Measurements from ENCODE around the gene CRYGC. TPM values are rescaled to one million over a fixed set of nuclear protein-coding genes. Genes with fewer than 3 reads are reported as not detected.

Gene CRYGC
- total and polyA plus RNA-seq, 2 of the 8 experiments (the other 6 are each of a cell fraction or from before 2014, with no cell fraction given): not detected

DNA sequence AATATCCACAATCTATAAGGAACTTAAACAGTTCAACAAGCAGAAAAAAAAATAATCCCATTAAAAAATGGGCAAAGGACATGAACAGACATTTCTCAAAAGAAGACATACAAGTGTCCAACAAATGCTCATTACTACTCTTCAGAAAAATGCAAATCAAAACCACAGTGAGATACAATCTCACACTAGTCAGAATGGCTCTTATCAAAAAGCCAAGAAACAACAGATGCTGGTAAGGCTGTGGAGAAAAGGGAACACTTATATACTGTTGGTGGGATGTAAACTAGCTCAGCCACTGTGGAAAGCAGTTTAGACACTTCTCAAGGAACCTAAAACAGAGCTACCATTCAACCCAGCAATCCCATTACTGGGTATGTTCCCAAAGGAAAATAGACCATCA is 23.5 kb upstream of the CRYGC start:
- Histone ChIP-seq H2BK20ac (ENCODE audit: low read length) (no peak overlapping the region), H4K20me1 (replicated peaks in 1 of 2; ENCODE audit: control insufficient read depth in 1 of 2, insufficient read depth in 2 of 2, low read length in 2 of 2) (no peaks in the 10 kb centered on the region), H3K23ac (ENCODE audit: insufficient read length) (no peak overlapping the region), H4K5ac (ENCODE audit: insufficient read length, low read depth, low read length) (no peak overlapping the region), H4K8ac (ENCODE audit: extremely low read depth, insufficient read depth, low read length) (no peak overlapping the region), H2AFZ (ENCODE audit: low read length) (no peak overlapping the region), H2BK5ac (ENCODE audit: low read depth, low read length) (no peak overlapping the region), H3K4me2 (ENCODE audit: insufficient read depth in 1 of 2, low read depth in 2 of 2, low read length in 2 of 2) (no peak overlapping the region), H3K9me3 (ENCODE audit: insufficient read depth in 2 of 2, low read depth in 1 of 2, low read length in 1 of 2) (0 out of 4 replicates have a peak, but pooled peaks cover 2 to 5% of the 10 kb centered on the region in 2 experiments), H3K27me3 (replicated peaks in 1 of 4; ENCODE audit: control insufficient read depth in 3 of 4, extremely low read depth in 1 of 4, insufficient read depth in 3 of 4, low read length in 3 of 4) (no peaks in the 10 kb centered on the region), H3K36me3 (ENCODE audit: control insufficient read depth in 2 of 4, insufficient read depth in 4 of 4, low read length in 3 of 4) (no peaks in the 10 kb centered on the region), H4K91ac (replicated peaks; ENCODE audit: insufficient read length, low read length) (no peak overlapping the region), H2BK12ac (ENCODE audit: low read depth, low read length) (no peak overlapping the region), H3K27ac (ENCODE audit: low read depth, low read length) (no peak overlapping the region), H3K4me3 (ENCODE audit: extremely low read depth in 1 of 4, insufficient read depth in 2 of 4, low read depth in 3 of 4, low read length in 4 of 4) (no peak overlapping the region), H2BK120ac (replicated peaks; ENCODE audit: low read depth, low read length) (no peak overlapping the region), H3K9ac (replicated peaks in 1 of 4; ENCODE audit: extremely low read depth in 1 of 4, low read depth in 3 of 4, low read length in 3 of 4) (no peak overlapping the region), H3K4ac (replicated peaks; ENCODE audit: insufficient read length, low read depth, low read length) (no peak overlapping the region), H2AK5ac (ENCODE audit: low read depth, low read length) (no peak overlapping the region), H3K4me1 (replicated peaks in 1 of 4; ENCODE audit: control insufficient read depth in 3 of 4, insufficient read depth in 4 of 4, low read length in 3 of 4) (no peaks in the 10 kb centered on the region), H3K23me2 (ENCODE audit: low read depth, low read length) (no peaks in the 10 kb centered on the region), H2BK15ac (ENCODE audit: low read length) (no peak overlapping the region), H3K18ac (ENCODE audit: extremely low read depth, low read length) (no peak overlapping the region), H3K79me2 (ENCODE audit: control insufficient read depth in 1 of 2, insufficient read depth in 2 of 2, low read length in 2 of 2) (no peaks in the 10 kb centered on the region), H3K56ac (replicated peaks; ENCODE audit: insufficient read length, low read depth, low read length) (no peak overlapping the region), H3K79me1 (ENCODE audit: low read depth, low read length) (no peaks in the 10 kb centered on the region), H3K14ac (ENCODE audit: insufficient read length) (no peak overlapping the region)
- POLR2A ChIA-PET (ENCODE audit: partially characterized antibody): no interaction called here
- no peak for DNase-seq (ENCODE audit: low read depth in 1 of 2, low spot score in 2 of 2)
- FAIRE-seq: no peak
- CTCF ChIA-PET (ENCODE audit: partially characterized antibody): interaction anchor here (2.9 kb wide), 1 partner anchor 22 kb away, joined by 16 read pairs; no protein-coding TSS in a partner anchor
- TF ChIP-seq POU5F1 (IDR thresholded peaks at IDR 0.05; ENCODE audit: low read depth, low read length) (no peak), EGR1 (IDR thresholded peaks at IDR 0.05; ENCODE audit: borderline replicate concordance, low read depth, low read length) (no peak), SRF (IDR thresholded peaks at IDR 0.05; ENCODE audit: low read depth, low read length) (no peak), SUZ12 (IDR thresholded peaks at IDR 0.05; ENCODE audit: low read length) (no peak), HDAC2 (IDR thresholded peaks at IDR 0.05; ENCODE audit: borderline replicate concordance in 1 of 2, low read depth in 2 of 2, low read length in 2 of 2) (no peak), RAD21 (IDR thresholded peaks at IDR 0.05 in 1 of 2, conservative IDR thresholded peaks at IDR 0.05 in 1 of 2; ENCODE audit: low read depth in 2 of 2, low read length in 2 of 2) (no peak), POLR2AphosphoS5 (IDR thresholded peaks at IDR 0.05; ENCODE audit: low read depth, low read length) (no peak), RFX5 (IDR thresholded peaks at IDR 0.05; ENCODE audit: borderline replicate concordance, low read depth, low read length) (no peak), NRF1 (IDR thresholded peaks at IDR 0.05; ENCODE audit: low read depth, low read length) (no peak), ASH2L (IDR thresholded peaks at IDR 0.05; ENCODE audit: low read length) (no peak)
- TF ChIP-seq, protein P1, sequence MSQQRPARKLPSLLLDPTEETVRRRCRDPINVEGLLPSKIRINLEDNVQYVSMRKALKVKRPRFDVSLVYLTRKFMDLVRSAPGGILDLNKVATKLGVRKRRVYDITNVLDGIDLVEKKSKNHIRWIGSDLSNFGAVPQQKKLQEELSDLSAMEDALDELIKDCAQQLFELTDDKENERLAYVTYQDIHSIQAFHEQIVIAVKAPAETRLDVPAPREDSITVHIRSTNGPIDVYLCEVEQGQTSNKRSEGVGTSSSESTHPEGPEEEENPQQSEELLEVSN (IDR thresholded peaks at IDR 0.05): no peak
- TF ChIP-seq, protein P2, sequence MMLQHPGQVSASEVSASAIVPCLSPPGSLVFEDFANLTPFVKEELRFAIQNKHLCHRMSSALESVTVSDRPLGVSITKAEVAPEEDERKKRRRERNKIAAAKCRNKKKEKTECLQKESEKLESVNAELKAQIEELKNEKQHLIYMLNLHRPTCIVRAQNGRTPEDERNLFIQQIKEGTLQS (IDR thresholded peaks at IDR 0.05; ENCODE audit: insufficient read depth, low read depth, low read length): no peak

All from H1 (cell line).